GM19397 (cell line): ENCODE data around the gene HOXD4.

ENCODE experiments used
- ATAC-seq: cut with Tn5 transposase; IDR thresholded peaks from one replicate; pipeline ENCODE4 v1.9.1; 2021; ENCODE audit warnings: mild to moderate bottlenecking, moderate library complexity; ENCODE audit not compliant: unreplicated experiment

Gene HOXD4

GRCh38 chr2:176156807-176157498, 5.6 kb downstream of the HOXD4 start, which contains the start of gene HOXD3:
TSS of gene HOXD3 (plus strand) at chr2:176157307. CDS start at chr2:176169115, 11,808 bp downstream.
- ATAC-seq: no peak

DNA sequence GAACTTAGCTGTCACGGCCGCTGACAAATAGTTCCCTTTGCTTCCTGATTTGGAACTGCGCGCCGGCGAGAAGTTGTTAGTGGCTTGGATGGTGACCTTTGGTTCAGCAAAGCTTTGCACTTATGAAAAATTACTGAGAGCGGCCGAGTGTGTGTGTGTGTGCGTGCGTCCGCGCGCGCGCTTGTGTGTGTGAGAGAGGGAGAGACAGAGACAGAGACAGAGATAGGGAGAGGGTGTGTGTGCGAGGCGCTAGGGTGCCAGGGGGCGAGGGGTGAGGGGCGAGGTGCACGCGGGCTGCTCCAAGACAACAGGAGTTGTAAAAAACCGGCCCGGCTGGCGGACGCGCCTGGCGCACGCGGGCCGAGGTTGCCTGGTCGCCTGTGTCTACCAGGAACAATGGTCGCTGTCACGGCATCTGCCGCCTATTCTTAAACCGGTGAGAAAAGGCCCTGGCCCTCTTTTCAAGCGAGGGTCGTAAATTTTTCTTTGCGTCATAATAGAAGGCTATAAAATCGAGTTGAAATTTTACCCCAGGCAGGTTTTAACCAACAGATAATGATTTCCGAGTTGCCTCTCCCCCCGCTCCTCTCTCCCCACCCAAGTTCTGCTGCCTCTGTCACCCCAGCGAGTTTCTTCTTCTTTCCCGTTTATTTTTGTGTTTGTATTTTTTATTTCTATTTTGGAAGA, 6.3 kb downstream of the HOXD4 start:
- no peak for ATAC-seq

DNA sequence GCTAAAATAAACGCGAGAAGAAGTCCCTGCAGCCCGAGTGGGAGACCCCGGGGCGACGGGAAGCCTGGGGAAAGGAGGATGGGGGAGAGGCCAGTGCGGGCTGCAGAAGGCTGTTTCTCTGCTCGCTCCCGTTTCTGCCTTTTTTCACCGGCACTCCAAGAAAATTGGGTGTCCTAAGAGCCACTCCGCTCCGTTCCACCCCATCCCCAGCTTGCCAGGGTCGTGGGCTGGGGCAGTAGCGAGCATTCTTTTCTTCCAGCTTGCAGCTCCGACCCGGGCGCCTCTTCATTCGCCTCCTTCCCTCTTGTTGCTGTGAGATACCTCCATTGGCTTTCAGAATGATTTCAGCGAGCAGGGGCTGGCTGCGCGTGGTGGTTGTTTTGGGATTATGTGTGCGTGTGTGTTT, 6.8 kb downstream of the HOXD4 start:
- ATAC-seq: no peak

- ATAC-seq: no peak
These were observed 7.7 kb downstream of the HOXD4 start for GRCh38 chr2:176158855-176159662.

DNA sequence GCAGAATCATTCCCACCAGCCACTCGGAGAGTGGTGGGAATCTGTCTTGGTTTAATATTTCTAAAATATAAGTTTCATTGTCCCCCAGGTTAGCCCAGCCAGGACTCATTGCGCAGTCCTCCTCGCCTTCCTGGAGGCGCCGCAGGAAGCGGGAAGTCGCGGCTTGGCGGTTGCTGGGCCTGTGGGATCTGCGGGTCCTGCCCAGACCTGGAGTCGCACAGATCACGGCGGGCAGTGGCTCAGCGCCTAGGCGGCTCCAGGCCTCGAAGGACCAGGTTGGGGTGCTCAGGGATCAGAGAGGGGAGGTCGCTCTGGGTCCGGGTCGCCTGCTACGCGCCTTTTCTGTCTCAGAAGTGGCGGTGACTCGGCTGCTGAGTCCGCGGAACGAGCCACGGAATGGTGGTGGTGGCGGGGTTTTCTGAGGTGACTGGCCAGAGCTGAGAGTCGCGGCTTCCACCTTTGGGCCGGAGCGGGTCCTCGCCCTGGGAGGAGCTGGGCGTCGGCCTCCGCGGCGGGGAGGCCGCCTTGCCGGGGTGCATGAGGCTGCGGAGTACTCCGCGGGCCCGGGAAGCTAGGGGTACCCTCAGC, 8.4 kb downstream of the HOXD4 start:
- ATAC-seq: no peak

DNA sequence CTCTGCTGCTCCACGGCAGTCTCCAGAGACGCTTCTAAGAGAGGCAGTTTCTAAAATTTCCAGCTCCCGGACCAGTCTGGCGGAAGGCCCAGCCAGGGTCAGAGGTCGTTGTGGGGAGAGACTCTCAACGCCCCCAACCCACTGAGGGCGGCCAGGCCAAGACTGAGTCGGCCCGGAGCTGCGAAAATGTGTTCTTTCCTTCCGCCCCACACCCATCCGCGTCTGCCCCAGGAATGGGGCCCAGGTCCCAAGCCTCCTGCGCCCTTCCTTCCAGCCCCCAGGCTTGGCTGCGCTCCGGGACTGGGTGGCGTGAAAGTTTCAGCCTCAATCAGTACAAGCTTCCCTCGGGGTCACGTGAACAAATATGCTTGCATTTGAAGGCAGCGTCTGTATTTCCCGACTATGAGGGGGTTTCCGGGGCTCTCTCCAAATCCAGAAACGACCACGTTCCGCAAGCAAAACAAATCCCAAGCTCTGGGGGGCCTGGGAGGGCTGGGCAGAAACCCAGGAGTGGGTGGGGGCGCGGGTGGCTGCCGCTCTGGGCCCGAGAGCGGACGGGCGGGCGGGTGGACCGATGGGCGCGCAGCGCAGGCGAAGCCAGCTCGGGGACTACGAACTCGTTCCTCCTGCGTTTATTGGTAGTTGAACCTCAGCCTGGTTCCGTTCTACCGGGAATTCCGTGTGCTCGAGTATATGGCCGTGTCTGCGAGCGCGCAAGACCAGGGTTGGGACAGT, 9.1 kb downstream of the HOXD4 start:
- no peak for ATAC-seq

GRCh38 chr2:176160986-176161824, 9.9 kb downstream of the HOXD4 start:
- no peak for ATAC-seq

DNA sequence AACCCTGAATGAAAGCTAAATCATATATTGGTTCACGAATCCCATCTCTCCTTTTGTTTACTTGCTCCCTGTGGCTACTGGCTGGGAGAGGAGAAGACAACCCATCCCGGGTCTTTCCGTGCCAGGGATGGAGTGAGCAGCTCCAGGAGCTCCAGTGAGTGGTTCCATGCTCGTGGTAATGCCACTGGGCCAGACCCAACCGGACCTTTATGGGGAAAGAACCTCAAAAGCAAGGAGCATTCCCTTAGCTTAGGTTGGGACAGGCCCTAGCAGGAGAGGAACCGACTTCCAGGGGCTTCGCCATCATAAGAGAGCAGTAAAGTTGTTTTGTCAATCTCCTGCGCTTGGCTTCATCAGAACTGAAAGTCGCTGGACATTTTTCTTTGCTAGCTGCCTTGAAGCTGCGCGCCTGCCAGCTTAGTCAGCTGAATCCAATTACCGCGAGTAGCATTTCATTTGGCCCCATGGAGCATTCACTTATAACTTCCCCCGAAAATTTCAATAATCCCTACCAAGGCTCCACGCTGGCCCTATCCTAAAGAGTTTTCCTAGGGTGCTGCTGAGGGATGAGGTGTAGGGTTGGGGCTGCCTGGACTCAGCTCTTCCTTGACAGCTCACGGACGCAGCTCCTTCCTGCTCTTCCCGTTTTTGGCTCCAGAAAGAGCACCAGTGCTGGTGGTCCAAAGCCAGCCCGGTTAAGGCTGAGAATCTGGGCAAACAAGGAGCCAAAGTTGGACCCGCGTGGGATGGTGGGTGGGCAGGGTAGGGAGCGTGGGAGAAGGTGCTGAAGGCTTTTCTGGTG, 10.7 kb downstream of the HOXD4 start:
- no peak for ATAC-seq

DNA sequence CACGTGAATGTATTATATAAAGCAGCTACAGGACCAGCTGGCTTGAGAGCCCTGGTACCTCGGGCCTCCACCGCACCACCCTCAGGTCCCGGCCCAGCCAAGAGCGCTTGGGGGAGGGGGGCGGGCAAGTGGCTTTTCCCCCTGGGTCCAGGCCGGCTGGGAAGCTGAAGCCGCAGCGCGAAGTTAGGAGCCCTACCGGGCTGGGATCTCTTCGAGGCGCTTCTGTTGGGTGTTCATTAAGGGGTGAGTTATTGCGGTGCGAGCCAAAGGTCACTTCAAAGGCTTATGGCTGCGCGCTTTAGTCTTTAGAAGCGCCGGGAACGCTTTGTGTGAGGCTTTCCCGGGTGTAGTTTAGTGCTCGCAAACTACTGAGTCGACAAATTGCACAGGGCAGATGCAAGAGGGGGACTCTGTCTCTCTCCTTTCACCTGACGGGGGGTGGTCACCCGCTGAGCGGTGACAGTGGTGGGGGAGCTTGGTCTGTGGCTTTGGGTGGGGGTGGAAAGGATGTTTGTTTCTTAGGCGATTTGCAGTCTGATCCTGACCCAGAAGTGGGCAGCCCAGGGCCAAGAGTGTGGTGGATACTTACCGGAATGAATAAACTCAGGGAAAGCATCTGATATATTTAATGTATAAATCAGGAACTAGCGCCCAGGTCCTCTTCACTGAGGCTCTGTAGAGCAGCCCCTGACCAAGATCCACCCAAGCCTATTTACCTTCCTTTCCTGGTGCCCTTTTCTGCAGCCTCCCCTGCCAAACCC, 11.7 kb downstream of the HOXD4 start:
- no peak for ATAC-seq

DNA sequence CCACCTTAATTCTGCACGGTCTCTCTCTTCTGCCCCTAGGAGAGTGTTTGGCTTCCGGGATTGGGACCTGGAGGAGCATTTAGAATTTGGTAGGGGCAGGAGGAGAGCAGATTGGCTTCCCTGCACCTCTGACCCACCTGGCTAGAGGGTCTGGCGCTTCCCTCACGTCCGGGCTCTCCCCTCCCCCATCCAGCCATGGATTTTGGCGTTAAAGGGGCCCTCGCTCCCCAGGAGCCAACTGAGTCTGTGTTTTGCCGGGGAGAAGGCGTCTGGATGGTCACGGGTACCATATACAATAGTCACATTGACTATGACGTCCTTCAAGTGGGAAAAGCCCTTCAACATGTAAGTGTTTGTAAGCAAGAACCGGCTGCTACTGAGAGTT, 12.3 kb downstream of the HOXD4 start:
- no peak for ATAC-seq

DNA sequence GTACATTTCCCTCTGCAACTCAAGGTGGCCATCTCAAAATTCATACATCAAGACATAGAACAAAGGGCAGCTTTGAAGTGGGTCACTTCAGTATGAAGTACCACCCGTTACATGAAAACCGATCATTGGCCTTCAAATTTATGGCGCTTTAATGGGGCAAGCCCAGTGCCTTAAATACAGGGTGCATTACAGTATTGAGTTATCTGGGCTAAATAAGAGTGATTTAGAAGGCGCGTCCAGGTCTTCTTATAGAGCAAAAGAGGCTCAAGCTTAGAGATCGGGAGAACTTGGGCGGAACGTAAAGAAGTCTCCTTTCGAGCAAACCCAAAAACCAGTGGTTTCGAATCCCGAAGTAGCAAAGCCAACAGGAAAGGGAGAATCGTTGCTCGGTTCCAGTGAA, 12.9 kb downstream of the HOXD4 start:
- no peak for ATAC-seq

GRCh38 chr2:176164611-176165369, 13.4 kb downstream of the HOXD4 start:
- no peak for ATAC-seq

DNA sequence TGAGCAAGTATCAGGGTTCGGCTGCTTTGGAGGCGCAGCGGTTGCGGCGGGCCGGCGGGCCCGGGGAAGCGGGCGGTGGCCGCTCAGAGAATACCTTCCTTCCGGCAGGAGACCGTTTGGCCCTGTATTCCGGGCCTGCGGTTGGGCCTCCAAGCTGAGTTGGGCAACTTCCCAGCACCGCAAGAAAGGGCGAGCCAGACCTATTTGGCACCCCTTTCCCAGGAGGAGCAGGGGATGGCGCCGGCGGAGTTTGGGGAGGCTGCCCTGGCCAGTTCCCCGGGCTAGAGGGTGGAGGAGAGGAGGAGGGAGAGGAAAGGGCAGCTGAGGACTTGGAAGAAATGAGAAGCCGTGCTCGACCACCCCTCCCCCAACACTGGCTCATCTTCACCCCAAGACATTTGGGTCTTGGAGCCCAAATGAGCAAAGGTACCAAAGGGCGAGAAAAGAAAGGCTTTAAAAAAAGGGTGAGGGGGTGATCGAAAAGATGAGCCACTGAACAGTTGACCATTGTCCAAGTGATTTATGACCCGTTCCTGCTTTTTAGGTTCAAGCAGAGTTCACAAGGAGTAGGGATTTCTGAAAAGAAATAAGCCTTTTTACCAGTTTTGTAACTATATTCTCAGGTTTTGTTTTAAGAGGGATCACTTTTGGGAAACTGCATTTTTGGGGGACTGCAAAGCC, 14.2 kb downstream of the HOXD4 start:
- ATAC-seq: no peak

- no peak for ATAC-seq
These were observed 14.9 kb downstream of the HOXD4 start for GRCh38 chr2:176166272-176166671.

DNA sequence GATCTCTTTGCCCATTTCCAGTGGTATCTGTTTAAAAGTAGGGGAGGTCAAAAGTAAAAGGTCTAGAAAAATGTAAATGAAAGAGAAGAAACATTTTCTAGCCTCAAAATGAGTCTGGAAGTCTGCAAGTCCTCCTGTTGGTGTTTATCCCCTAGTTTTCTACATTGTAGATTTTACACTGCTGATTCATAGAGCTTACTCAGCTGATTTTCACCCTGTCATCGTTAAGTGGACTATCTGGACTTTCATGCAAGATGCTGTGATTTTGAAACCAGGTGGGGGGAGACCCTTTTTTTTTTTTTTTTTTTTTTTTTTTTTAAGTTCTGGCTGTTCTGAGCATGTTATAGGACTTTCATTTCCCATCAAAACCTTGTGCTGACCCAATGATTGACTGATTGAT, 16.0 kb downstream of the HOXD4 start:
- ATAC-seq: no peak

GRCh38 chr2:176169181-176169580, 17.8 kb downstream of the HOXD4 start:
- no peak for ATAC-seq

GRCh38 chr2:176169711-176170110, 18.4 kb downstream of the HOXD4 start:
- ATAC-seq: no peak
